Measurements from ENCODE around the gene SFRP5.

DNA sequence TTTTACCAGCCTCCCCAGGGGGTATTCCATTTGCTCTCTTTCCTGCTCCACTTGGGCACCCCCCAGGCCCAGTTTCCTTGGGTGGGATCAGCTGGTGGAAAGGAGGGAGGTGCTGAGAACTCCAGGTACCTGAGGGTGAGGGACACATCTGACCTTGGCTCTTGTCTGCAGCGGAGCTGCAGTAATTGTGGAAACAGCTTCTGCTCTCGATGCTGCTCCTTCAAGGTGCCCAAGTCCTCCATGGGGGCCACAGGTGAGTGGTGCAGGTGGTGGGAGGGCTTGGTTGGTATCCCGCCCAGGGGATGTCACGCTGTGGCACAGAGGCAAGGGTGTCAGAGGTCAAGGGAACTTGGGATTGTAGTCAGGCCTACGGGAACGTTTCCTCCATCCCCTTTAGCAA is 14.3 kb downstream of the SFRP5 start:
- TF ChIP-seq ZNF274 (IDR thresholded peaks at IDR 0.05; ENCODE audit: low read depth, low read length) (no peak), POLR2A (IDR thresholded peaks at IDR 0.05; ENCODE audit: borderline replicate concordance, extremely low read depth, insufficient read depth, insufficient read length) (no peak), EZH2 (IDR thresholded peaks at IDR 0.05) (no peak)
- TF ChIP-seq, protein P1, sequence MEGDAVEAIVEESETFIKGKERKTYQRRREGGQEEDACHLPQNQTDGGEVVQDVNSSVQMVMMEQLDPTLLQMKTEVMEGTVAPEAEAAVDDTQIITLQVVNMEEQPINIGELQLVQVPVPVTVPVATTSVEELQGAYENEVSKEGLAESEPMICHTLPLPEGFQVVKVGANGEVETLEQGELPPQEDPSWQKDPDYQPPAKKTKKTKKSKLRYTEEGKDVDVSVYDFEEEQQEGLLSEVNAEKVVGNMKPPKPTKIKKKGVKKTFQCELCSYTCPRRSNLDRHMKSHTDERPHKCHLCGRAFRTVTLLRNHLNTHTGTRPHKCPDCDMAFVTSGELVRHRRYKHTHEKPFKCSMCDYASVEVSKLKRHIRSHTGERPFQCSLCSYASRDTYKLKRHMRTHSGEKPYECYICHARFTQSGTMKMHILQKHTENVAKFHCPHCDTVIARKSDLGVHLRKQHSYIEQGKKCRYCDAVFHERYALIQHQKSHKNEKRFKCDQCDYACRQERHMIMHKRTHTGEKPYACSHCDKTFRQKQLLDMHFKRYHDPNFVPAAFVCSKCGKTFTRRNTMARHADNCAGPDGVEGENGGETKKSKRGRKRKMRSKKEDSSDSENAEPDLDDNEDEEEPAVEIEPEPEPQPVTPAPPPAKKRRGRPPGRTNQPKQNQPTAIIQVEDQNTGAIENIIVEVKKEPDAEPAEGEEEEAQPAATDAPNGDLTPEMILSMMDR (IDR thresholded peaks at IDR 0.05 in 2 of 3, conservative IDR thresholded peaks at IDR 0.05 in 1 of 3; ENCODE audit: borderline replicate concordance in 1 of 3, insufficient read depth in 1 of 3, low read depth in 2 of 3, low read length in 2 of 3) = no peak
- TF ChIP-seq, protein P2, sequence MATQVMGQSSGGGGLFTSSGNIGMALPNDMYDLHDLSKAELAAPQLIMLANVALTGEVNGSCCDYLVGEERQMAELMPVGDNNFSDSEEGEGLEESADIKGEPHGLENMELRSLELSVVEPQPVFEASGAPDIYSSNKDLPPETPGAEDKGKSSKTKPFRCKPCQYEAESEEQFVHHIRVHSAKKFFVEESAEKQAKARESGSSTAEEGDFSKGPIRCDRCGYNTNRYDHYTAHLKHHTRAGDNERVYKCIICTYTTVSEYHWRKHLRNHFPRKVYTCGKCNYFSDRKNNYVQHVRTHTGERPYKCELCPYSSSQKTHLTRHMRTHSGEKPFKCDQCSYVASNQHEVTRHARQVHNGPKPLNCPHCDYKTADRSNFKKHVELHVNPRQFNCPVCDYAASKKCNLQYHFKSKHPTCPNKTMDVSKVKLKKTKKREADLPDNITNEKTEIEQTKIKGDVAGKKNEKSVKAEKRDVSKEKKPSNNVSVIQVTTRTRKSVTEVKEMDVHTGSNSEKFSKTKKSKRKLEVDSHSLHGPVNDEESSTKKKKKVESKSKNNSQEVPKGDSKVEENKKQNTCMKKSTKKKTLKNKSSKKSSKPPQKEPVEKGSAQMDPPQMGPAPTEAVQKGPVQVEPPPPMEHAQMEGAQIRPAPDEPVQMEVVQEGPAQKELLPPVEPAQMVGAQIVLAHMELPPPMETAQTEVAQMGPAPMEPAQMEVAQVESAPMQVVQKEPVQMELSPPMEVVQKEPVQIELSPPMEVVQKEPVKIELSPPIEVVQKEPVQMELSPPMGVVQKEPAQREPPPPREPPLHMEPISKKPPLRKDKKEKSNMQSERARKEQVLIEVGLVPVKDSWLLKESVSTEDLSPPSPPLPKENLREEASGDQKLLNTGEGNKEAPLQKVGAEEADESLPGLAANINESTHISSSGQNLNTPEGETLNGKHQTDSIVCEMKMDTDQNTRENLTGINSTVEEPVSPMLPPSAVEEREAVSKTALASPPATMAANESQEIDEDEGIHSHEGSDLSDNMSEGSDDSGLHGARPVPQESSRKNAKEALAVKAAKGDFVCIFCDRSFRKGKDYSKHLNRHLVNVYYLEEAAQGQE (IDR thresholded peaks at IDR 0.05; ENCODE audit: low read depth) = no peak

Data from HCT116 (cell line).